Measurements from ENCODE around the gene KIAA1217. TPM values are rescaled to one million over a fixed set of nuclear protein-coding genes. Genes with fewer than 3 reads are reported as not detected.
A peak's percentile ranks its signal among the peaks of the same experiment; 100 is the strongest.

KIAA1217 gene
- total and polyA plus RNA-seq, 8 donors, result 11.9 to 36.7 (median 19.8) TPM

- Histone ChIP-seq H3K27me3 (no peaks in the 10 kb centered on the region), H3K27ac (no peak overlapping the region), H3K4me3 (no peak overlapping the region), H3K4me1 (no peaks in the 10 kb centered on the region), H3K36me3 (no peaks in the 10 kb centered on the region), H3K9me3 (no peaks in the 10 kb centered on the region)
- no peak for DNase-seq
- WGBS, 2 donors, result 96 to 97% methylated on average over 3 of the region's 3 CpGs
- FAIRE-seq, result no peak
- intact Hi-C loops (cut with DNase I), result no loop called here
- no peak for ATAC-seq
- TF ChIP-seq CTCF (IDR thresholded peaks at IDR 0.05), result no peak
Measured at GRCh38 chr10:24277277-24277676, 68.3 kb downstream of the KIAA1217 start.

GRCh38 chr10:24277771-24278170 is 68.8 kb downstream of the KIAA1217 start:
- intact Hi-C loops (cut with DNase I), result no loop called here
- no peak for DNase-seq

GRCh38 chr10:24278176-24278889 is 69.4 kb downstream of the KIAA1217 start:
- no peaks in the 10 kb centered on the region for H3K27me3 ChIP-seq
- DNase-seq (no peak), ATAC-seq (peak in 1 of 4 donors; percentile 47), FAIRE-seq (no peak)
- H3K9me3 ChIP-seq, result no peaks in the 10 kb centered on the region
- no peak overlapping the region for H3K4me3 ChIP-seq
- 55 to 61% methylated on average over 5 of the region's 5 CpGs for WGBS, 2 donors
- no peaks in the 10 kb centered on the region for H3K4me1 ChIP-seq
- TF ChIP-seq CTCF (IDR thresholded peaks at IDR 0.05), result no peak
- no peak overlapping the region for H3K27ac ChIP-seq
- intact Hi-C loops (cut with DNase I), result no loop called here
- H3K36me3 ChIP-seq, result no peaks in the 10 kb centered on the region

More at GRCh38 chr10:24277771-24278170, 68.8 kb downstream of the KIAA1217 start:
- Histone ChIP-seq H3K36me3 (no peaks in the 10 kb centered on the region), H3K4me1 (no peaks in the 10 kb centered on the region), H3K9me3 (no peaks in the 10 kb centered on the region), H3K4me3 (no peak overlapping the region), H3K27me3 (no peaks in the 10 kb centered on the region), H3K27ac (no peak overlapping the region)
- no peak for TF ChIP-seq CTCF (IDR thresholded peaks at IDR 0.05)
- peak in 1 of 4 donors; percentile 22 for ATAC-seq
- whole genome bisulfite sequencing, 2 donors, result 94 to 97% methylated on average over 9 of the region's 9 CpGs
- FAIRE-seq, result no peak

GRCh38 chr10:24279166-24279565 is 70.2 kb downstream of the KIAA1217 start:
- H3K4me1 ChIP-seq, result no peaks in the 10 kb centered on the region
- no peaks in the 10 kb centered on the region for H3K27me3 ChIP-seq
- H3K4me3 ChIP-seq, result no peak overlapping the region
- TF ChIP-seq CTCF (IDR thresholded peaks at IDR 0.05), result no peak
- ATAC-seq (no peak), DNase-seq (no peak), FAIRE-seq (no peak)
- intact Hi-C loops (cut with DNase I), result no loop called here
- no peak overlapping the region for H3K27ac ChIP-seq
- H3K9me3 ChIP-seq, result no peaks in the 10 kb centered on the region
- no peaks in the 10 kb centered on the region for H3K36me3 ChIP-seq

GRCh38 chr10:24287559-24288195 is 78.7 kb downstream of the KIAA1217 start:
- intact Hi-C loops (cut with DNase I), result no loop called here
- no peaks in the 10 kb centered on the region for H3K36me3 ChIP-seq
- WGBS, 2 donors, result 32 to 33% methylated on average over 4 of the region's 4 CpGs
- DNase-seq (no peak), ATAC-seq (peak in 1 of 4 donors; percentile 25), FAIRE-seq (no peak)
- no peaks in the 10 kb centered on the region for H3K9me3 ChIP-seq
- no peaks in the 10 kb centered on the region for H3K27me3 ChIP-seq
- H3K27ac ChIP-seq, result no peak overlapping the region
- no peak for TF ChIP-seq CTCF (IDR thresholded peaks at IDR 0.05)
- H3K4me3 ChIP-seq, result no peak overlapping the region
- H3K4me1 ChIP-seq, result peaks cover 0 to 7% (median 0%) of the 10 kb centered on the region in 3 donors
